GM21723 (cell line): ENCODE data around the gene GRIK4.

ENCODE experiments used
- ATAC-seq: cut with Tn5 transposase; IDR thresholded peaks from one replicate; pipeline ENCODE4 v1.9.1; 2021; ENCODE audit warnings: mild to moderate bottlenecking, moderate library complexity; ENCODE audit not compliant: unreplicated experiment

Gene GRIK4

DNA sequence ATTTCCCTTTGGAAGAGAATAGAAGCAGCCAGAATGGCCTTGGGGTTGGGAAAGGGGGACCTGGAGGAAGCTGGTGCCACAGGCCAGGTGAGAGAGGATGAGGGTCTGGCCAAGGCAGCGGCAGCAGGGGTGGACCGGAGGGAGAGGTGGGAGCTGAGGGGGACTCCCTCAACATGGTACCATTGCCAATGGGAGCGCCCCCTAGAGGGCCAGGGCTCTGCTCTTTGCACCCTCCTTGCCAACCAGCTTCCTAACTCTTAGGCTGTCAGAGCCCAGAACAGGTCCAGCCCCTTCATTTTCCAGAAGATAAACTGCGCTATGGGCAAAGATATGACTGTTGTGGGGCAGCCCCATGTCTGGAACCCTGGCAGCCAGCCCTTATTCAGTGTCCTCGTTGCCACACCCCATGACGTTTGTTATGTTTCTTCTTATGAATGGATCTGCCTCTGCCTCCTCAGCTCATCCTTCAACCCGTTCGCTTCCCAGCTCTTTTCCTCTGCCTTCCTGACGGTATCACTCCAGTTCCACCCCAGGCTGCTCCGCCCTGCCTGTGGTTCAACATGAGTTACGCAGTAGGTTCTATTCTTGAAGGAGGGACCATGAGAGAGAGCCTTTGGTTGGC lies 185.2 kb downstream of the GRIK4 start:
- no peak for ATAC-seq

DNA sequence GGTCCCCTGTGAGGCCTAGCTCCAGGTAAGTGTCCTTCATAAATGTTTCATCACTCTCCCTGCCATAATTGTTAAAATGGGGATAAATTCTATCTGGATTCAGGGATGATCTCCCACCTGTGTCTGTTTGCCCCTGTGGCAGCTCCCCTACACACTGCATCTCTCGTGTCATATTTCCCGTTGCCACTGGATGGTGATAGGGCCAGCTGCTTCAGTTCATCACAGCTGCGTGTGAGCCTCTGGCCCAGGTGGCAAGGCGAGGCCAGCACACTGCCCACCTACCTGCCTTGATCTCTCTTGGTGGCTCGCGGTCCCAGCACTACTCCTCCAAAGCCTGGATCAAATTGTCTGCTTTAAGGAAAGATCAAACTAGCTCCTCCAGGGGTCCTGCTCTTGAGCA lies 187.4 kb downstream of the GRIK4 start:
- no peak for ATAC-seq

DNA sequence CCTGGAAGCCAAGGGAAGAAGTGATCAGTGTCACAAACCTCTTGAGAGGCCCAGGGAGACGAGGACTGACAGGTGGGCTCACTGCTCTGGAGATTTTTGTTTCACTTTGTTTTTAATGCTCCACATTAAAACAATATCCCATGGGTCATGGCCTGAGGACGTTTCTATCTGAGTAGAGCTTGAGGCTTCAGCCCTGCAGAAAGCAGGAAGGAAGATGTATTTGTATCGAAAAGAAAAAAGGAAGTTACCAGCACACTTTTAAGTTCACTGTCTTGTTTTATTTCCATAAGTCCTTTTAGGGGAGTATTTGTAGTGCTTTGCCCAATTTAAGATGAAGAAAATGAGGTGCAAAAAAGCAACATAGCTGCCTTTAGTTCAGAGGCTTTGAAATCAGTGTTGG lies 191.1 kb downstream of the GRIK4 start:
- ATAC-seq = no peak

DNA sequence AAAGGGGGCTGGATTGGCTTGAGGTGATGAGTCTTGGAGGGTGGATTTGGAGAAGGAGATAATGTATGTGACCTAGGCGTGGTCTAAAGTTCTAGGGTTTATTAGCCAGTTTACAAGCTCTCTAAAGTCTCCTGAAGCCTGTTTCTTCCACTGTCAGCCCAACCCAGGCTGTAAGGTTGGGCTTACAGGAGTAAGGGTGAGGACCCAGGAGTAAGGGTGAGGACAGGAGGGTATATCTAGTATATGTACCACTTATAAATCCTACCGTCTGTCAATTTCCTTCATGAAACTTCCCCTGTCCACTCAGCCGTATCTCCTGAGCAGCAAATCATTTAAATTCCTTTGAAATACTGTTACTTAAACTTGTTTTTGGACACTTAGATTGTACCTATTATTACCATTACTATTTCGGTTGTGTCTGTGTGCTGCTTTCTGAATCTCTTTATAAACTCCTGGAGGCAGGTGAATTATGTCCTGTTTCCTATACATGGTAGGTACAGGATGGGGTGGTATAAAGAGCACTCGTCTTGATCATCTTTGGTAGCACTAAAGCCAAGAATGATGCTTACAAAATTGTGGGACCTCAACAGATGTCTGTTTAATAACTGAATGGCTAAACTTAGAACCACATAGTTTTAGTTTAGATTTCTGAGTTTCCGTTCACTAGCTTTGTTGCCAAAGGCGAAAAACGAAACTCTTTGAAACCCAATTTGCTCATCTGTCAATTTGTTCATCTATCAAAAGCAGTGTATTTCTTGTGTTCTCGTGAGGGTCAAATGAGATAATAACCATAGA lies 192.0 kb downstream of the GRIK4 start:
- ATAC-seq = peak; percentile 66

DNA sequence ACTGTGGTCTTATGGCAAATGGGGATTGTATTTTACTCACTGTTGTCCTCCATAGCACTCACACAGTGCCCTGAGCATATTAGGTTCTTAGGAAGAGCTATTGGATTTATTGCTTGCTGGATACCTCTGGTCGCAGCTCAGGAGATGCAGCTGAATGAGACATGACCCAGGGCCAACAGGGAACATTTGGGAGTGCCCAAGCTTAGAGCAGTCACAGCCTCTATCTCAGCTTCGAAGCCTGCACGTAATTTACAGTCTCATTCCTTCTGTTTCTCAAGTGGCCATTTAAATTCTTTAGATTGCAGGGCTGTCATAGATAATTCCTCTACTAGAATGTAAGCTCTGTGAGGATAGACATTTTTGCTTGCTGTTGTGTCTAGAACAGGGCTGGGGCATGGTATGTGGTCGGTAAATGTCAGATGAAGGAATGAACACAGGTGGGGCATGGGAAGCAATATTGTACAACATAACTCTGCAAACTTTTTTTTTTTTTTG lies 192.8 kb downstream of the GRIK4 start:
- ATAC-seq = peak; percentile 25

DNA sequence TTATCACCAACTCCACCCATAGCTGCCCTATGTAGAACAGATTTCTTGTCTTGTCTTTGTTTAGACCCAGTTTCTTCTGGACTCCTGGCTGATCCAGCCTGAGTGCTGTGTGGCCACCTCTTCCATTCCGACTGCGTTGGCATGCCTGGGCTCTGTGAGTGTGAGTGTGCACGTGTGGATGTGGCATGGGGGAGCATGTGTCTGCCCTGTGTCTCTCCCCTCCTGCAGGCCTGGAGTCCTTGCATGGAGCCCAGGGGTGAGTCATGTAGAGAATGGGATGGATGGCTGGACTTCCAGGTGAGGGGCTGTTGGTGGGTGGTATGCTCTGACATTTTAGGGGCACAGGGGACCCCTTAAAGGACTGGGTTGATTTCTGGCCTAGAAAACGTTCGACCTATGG lies 194.7 kb downstream of the GRIK4 start:
- no peak for ATAC-seq

DNA sequence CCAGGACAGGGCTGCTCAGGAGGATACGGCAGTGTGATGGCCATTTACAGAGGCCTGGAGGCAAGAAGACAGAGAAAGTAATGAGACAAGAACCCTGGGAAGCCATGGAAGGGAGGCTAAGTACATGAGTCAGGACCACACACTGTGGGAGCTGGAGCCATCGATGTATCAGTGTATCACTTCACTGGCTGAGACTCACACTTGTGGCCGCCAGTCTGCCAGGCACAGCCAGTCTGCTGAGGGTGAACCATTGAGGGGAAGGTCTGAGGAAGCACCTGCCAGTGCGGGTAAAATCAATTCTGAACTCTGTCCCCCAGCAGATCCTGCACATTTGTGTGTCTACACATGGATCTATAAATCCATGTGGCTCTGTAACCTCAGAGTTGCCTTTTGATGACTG lies 195.6 kb downstream of the GRIK4 start:
- ATAC-seq = no peak

DNA sequence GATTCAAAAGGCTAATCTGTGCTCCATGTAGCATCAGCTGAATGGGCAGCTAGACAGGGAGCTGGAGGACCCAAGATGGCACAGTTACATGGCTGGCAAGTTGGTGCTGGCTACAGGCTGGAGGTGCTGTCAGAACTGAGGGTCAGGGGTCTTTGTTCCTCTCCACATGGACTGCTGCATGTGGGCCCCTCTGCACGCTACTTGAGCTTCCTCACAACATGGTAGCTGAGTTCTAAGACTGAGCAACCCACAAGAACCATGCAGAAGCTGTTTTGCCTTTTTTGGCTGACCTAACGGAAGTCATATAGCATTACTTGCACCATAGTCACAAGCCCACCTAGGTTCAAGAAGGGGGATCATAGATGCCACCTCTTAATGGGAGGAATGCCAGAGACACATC lies 196.1 kb downstream of the GRIK4 start:
- ATAC-seq = no peak

DNA sequence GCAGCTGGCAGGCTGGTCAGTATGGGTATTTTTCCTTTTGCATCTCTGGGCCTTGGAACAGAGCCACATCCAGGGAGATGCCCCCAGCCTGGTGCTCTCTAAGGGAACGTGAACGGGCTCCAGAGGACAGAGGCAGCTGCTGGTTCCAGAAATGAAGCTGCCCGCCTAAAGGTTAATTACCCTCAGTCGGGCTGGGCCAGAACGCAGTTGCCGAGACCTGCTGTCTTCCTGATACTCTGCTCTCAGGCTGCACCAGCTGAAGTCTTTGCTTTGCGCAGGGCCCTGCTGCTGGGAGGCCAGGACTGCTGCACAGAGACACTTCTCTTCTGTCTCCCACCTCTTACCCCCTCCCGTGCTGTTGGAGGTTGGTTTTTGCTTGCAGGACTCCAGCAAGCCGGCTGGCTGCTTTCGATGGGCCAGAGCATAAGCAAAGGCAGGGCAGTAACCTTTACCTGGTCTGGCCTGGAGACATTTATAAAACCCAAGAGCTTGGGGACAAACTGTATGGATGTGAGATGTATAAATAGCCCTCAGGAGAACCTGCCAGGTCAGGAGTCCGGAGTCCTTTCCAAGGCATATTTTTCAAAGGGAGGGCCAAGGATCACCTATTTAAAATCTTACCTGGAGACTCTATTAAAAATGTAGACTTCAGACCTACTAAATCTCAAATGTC lies 197.1 kb downstream of the GRIK4 start:
- ATAC-seq = no peak

DNA sequence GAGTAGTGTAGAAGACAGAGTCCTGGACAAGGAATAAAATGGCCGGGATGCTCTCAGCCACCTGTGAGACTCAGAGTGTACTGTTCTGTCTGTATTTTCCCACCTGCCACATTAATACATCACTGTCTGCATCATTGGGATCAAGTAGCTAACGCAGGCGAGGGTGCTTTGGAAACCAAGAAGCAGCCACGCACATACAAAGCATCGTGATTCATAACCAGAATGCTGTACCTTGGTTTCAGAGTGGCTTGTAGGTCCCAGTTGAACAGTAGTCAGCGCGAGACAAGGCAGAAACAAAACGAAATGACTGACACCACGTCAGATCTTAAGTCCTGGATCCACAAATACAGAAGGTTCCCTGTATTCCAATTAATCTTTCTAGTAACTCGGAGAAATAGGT lies 198.3 kb downstream of the GRIK4 start:
- ATAC-seq = peak; percentile 89

DNA sequence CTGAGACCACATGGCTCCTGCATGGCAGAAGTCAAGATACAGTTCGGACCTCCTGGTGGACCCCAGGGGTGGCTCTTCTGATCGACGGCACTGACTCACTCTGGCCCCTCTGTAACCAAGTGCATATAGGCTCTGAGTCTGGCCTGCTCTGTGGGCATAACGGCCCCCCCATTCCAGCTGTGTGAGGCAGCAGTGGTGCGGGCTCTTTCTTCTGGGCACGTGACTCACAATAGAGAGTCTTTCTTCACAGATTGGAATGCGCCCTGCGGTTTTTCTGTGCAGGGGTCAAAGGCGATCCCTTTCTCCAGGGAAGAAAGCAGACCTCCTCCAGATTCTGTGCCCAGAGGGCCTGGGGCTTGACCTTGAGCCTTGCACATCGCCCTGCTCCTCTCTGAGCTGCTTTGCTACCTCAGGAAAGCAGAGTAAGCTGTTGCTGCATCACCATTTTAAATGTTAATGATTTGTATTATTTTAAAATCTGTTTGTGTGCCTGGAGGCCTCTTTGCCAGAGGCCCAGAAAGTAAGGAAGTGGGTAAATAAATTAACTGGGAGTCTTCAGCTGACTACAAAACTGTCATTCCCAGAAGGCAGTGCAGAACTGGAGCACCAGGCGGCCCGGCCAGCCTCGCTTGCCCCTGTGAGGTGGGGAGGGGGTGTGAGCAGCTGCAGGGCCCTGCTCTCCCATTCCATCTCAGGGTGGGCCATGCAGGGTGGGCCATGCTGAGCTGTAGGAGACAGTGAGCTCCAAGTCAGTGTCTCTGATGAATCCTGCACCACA lies 199.0 kb downstream of the GRIK4 start:
- peak; percentile 7 for ATAC-seq

DNA sequence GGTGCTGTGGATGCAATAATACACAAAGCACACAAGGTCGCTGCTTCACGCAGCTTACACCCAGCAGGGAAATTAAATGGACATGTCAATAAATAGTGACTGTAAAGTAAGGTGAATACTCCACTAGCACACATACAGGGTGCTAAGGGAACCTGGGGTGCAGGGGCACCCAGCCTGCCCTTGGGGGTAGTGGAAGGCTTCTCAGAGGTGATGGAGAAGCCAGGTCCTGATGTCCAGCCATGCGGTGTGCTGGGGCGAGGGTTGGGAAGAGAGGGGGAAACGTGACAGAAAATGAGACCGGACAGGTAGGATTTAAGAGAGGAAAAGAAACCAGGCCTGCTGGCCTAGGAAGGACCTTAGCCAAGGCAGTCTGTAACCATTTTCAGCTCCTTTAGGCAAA lies 200.5 kb downstream of the GRIK4 start:
- no peak for ATAC-seq

DNA sequence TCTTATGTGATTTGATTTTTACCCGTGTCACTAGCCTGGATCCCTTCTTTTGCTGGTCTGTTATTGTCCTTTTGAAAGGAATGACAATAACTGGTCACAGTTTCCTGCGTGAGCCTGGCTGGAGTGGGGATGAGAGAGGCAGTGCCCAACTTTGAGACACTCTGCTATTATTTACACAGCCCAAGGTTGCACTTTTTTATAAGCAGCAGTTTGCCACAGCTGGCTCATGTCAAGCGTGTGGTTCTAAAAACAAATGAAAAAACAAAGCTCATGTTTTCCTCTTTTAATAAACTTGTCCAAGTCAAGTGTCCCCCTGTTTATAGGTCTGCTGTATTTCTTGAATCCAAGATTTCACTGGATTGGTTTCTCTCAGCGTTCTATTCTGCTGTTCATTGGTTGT lies 201.3 kb downstream of the GRIK4 start:
- no peak for ATAC-seq

DNA sequence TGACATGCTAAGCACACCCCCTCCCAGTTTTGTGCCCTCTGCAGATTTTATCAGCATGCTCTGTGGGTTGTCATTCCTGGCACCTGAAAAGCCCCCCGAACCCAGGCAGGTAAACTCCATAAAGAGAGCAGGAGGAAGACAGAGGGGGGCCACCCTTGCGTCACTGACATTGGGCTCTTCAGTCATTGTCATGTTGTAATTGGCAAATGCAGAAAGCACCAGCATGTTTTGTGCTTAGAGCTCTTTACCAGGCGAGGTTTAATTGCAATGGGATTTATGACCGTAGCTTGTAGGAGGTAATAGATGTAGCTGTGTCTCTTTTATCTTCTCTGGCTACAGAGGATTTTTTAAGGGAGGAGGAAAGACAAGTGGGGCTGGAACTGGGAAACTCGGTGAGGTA lies 201.7 kb downstream of the GRIK4 start:
- ATAC-seq = no peak

DNA sequence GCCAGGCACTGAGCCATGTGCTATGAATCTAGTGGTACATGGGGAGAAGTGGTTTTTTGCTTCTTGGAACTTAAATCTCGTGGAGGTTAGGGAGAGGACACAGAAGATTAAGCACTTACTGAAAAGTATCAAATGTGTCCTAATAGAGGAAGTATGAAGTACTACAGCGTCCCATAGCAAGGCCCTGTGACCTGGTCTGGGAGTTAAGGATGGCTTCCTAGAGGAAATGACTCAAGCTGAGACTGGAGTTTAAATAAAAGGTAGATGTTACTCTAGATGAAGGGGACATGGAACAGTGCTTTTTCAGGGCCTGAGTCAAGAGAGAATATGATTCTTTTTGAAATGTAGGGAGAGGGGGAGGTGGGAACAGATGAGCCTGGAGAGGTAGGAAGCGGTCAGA lies 202.9 kb downstream of the GRIK4 start:
- ATAC-seq = no peak

DNA sequence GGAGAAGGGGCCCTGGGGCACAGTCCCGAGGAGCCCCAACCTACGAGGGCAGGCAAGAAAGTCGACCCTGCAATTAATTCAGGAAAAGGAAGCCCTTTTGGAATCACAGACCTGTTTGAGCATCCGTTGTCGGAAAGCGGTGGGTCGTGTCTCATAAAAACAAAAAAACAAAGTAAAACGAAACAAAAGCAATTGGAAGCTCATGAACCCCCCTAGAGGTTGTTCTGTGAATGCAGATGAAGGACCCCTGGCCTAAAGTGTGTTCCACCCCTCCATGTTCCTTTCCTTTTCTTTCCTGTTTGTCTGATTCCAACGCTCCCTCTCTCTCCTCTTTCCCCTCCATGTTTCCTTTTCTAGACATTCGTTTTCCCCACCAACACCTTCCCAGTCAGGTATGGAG lies 203.7 kb downstream of the GRIK4 start:
- ATAC-seq = no peak

DNA sequence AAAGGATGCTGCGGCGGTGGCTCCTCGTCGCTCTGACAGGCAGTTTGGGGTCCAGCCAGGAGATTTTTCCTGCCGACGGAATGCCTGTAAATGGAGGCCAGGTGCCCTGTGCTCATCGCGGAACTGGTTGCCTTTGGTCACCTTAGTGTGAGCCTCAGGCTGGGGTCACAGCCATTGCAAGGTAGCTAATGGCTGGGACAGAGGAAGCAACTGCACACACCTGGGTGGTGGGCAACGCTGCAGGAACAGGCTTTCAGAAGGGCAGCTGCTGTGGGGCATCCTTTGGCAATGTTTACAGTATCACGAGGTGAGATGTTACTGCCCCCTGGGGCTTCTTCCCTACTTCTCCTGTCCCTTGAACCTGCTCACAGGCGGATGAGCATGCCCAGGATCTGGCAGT lies 205.5 kb downstream of the GRIK4 start:
- no peak for ATAC-seq

DNA sequence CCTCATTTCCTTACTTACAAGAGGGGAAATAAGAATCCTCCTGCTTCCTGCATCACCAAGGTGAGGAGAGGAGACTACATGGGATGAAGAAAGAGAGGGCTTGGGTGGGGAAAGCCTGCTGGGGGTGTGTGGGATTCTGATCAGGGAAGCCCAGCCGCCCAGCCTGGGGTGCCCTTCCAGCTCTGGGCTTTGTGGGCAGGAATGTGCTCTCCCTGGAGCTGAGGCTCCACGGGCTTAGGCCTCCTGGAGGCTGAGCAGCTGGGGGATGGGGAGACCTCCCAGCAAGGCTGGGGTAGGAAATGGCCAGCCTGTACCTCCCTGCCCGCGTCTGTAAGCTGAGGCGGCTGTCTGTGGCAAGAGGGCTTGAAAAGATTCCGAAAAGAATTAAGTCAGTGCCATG lies 206.1 kb downstream of the GRIK4 start:
- ATAC-seq = no peak

DNA sequence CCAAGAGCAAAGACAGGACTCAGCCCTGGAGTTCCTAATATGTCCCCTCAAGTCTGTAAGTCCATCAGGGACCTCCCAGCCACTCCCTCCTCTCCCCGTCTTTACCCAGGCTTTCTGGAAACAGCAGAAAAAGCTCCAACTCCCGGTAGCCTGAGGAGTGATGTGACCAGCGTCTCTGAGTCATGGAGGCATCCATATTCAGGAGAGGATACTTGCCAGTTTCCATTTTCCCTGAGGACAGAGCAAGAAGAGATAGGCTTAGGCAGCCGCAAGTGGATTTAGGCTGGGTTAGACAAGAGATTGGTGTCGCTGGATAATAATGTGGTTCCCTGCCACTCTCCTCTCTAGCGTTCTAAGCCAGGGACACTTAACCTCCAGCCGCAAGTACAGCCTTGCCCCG lies 206.6 kb downstream of the GRIK4 start:
- ATAC-seq = no peak

DNA sequence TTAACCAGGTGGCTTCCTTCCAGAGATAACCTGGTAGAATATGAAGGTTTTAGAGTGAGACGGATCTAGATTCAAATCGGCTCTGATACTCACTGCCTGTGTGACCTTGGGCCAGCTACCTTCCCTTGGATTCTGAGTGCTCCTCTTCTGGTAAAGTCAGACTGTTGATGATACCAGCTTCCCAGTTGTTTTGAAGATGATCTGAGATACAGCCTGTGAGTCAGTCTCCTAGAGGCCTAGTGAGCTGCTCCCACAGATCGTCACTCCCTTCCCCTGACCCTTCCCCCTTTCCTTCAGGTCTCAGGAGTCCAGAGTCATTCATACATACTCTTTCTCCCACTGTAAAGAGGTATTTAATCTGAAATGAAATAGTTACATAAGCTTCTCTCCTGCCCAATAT lies 207.8 kb downstream of the GRIK4 start:
- no peak for ATAC-seq

DNA sequence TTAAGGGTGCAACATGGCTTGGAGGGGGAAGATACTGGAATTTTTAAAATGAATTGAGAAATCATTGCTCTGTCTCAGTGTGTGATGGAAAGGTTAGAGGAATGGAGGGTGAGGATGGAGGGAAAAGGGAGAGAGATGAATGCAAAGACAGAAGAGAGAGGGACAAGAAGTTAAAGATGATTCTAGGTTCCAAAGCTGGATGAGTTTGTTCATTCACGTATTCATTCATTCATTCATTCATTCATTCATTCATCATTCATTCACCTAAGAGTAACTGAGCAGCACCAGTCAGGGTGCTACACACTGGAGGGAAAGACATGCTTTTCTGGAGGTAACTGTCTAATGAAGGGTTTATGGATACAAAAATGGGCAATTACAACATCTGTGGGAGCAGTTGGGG lies 209.2 kb downstream of the GRIK4 start:
- no peak for ATAC-seq
